Activated naive CD8-positive, alpha-beta T cell treated with anti-CD3 and anti-CD28 coated beads, Interleukin-2, amount 10 ng/mL, durations not matched to agents 7 days and 5 days (primary cell): ENCODE results near the gene ZNF506. TPM values are rescaled to one million over a fixed set of nuclear protein-coding genes. Genes with fewer than 3 reads are reported as not detected.
"Not testable (repeated sequence)": the region's sequence is repeated elsewhere in the genome, so short reads cannot be mapped to it uniquely, and the experiment has no call there.

Experiments
- ATAC-seq: fragments of 150-1000 bp; cut with Tn5 transposase; one replicate; pipeline ENCODE4 v1.10.0; 2021; ENCODE audit warnings: low read depth, moderate library complexity
- POLR2A ChIA-PET: fragments of 350-600 bp; sonication (Branson Sonifier 250); formaldehyde crosslinking; loops from one replicate; lab custom pipeline; 2021; ENCODE audit warnings: antibody characterized with exemption; lab: Charles Lee
- DNase-seq: peaks from one replicate; pipeline ENCODE4 v3.0.0; 2021
- H3K27ac Mint-ChIP-seq: one replicate; pipeline ENCODE4 v1.8.0; 2022; ENCODE audit warnings: mild to moderate bottlenecking, mixed read lengths
- H3K27me3 Mint-ChIP-seq: one replicate; pipeline ENCODE4 v1.8.0; 2022; ENCODE audit warnings: mild to moderate bottlenecking, moderate library complexity, mixed read lengths
- H3K36me3 Mint-ChIP-seq: one replicate; pipeline ENCODE4 v1.8.0; 2021; ENCODE audit warnings: mild to moderate bottlenecking, mixed read lengths
- H3K4me1 Mint-ChIP-seq: one replicate; pipeline ENCODE4 v1.8.0; 2021; ENCODE audit warnings: mixed read lengths
- H3K4me3 Mint-ChIP-seq: one replicate; pipeline ENCODE4 v1.8.0; 2022; ENCODE audit warnings: mild to moderate bottlenecking, moderate library complexity, mixed read lengths
- H3K9me3 Mint-ChIP-seq: one replicate; pipeline ENCODE4 v1.8.0; 2021; ENCODE audit warnings: mixed read lengths
- total RNA-seq, 2 experiments: library from RNA; stranded (reverse); gene quantifications; one replicate each; pipeline ENCODE4 v1.2.3, GENCODE V29; 2021

ZNF506 gene
- 10 to 100 TPM; 39.4 to 41.5 TPM for total RNA-seq

- H3K9me3 Mint-ChIP-seq: peaks cover 30% of the 10 kb centered on the region
- H3K27me3 Mint-ChIP-seq: no peaks in the 10 kb centered on the region
- H3K27ac Mint-ChIP-seq: peak within 1 kb of the TSS; percentile 99
- peak within 1 kb of the TSS; percentile 98 for H3K4me3 Mint-ChIP-seq
- POLR2A ChIA-PET: interaction anchor here (0.5 to 4.1 kb wide), 32 partner anchors 9 to 840 kb away, joined by 3 to 87 read pairs (median 4); partner anchors contain the start of genes ATP13A1, ZNF101, ZNF14 and ZNF253
- peaks cover 15% of the 10 kb centered on the region for H3K4me1 Mint-ChIP-seq
- ATAC-seq (peak; percentile 95), DNase-seq (peak; percentile 91)
- peaks cover 53% of the 10 kb centered on the region for H3K36me3 Mint-ChIP-seq
These were observed at the start of gene ZNF506 for GRCh38 chr19:19821366-19821951. ZNF506 (minus strand) TSS chr19:19821750; CDS start chr19:19821603, 147 bp downstream.

GRCh38 chr19:19870086-19870485, 48.5 kb upstream of the ZNF506 start:
- Mint-ChIP-seq H3K9me3 (peaks cover 10% of the 10 kb centered on the region), H3K36me3 (peaks cover 53% of the 10 kb centered on the region), H3K4me1 (peaks cover 18% of the 10 kb centered on the region)
- not testable (repeated sequence) for H3K4me3 Mint-ChIP-seq, ATAC-seq, H3K27ac Mint-ChIP-seq, H3K27me3 Mint-ChIP-seq, DNase-seq
- POLR2A ChIA-PET: interaction anchor here (1.6 to 2.2 kb wide), 2 partner anchors 31 to 49 kb away, joined by 4 to 10 read pairs; partner anchors contain the start of genes ZNF506 and ZNF93

GRCh38 chr19:19866611-19867248, 45.2 kb upstream of the ZNF506 start:
- Mint-ChIP-seq H3K36me3 (peaks cover 28% of the 10 kb centered on the region), H3K4me3 (peak overlapping the region; percentile 97), H3K27ac (peak overlapping the region; percentile 98), H3K4me1 (peaks cover 16% of the 10 kb centered on the region), H3K27me3 (no peaks in the 10 kb centered on the region), H3K9me3 (peaks cover 9% of the 10 kb centered on the region)
- POLR2A ChIA-PET: interaction anchor here (0.7 to 4.6 kb wide), 16 partner anchors 16 to 1985 kb away, joined by 3 to 87 read pairs (median 8); partner anchors contain the start of genes ATP13A1, ZNF101, ZNF14 and ZNF431
- ATAC-seq (peak; percentile 13), DNase-seq (peak; percentile 63)

- Mint-ChIP-seq H3K27ac (peak within 1 kb of the TSS; percentile 98), H3K27me3 (no peaks in the 10 kb centered on the region), H3K4me3 (peak within 1 kb of the TSS; percentile 97), H3K36me3 (peaks cover 24% of the 10 kb centered on the region), H3K9me3 (peaks cover 10% of the 10 kb centered on the region), H3K4me1 (peaks cover 14% of the 10 kb centered on the region)
- ATAC-seq (peak; percentile 93), DNase-seq (peak; percentile 91)
- POLR2A ChIA-PET: interaction anchor here (0.5 to 4.6 kb wide), 34 partner anchors 10 to 1493 kb away, joined by 3 to 87 read pairs (median 4); partner anchors contain the start of genes ATP13A1, NDUFA13, TSSK6 and ZNF101
These were observed 44.4 kb upstream of the ZNF506 start, which contains the start of gene ZNF253 for GRCh38 chr19:19865750-19866610. ZNF253 (plus strand) TSS chr19:19865882; CDS start chr19:19865997, 115 bp downstream.

- POLR2A ChIA-PET: interaction anchor here (0.8 to 2.4 kb wide), 4 partner anchors 9 to 482 kb away, joined by 3 to 13 read pairs (median 6); partner anchors contain the start of genes ZNF506 and ZNF93
- no peaks in the 10 kb centered on the region for H3K27me3 Mint-ChIP-seq
- peaks cover 34% of the 10 kb centered on the region for H3K36me3 Mint-ChIP-seq
These were observed 39.3 kb upstream of the ZNF506 start for GRCh38 chr19:19860756-19861390.

GRCh38 chr19:19858751-19859150, 37.2 kb upstream of the ZNF506 start:
- H3K27me3 Mint-ChIP-seq: no peaks in the 10 kb centered on the region
- no peak overlapping the region for H3K4me3 Mint-ChIP-seq
- peaks cover 33% of the 10 kb centered on the region for H3K9me3 Mint-ChIP-seq
- no peak for DNase-seq
- POLR2A ChIA-PET: no interaction called here
- ATAC-seq: no peak
- peaks cover 7% of the 10 kb centered on the region for H3K4me1 Mint-ChIP-seq
- no peak overlapping the region for H3K27ac Mint-ChIP-seq
- peaks cover 47% of the 10 kb centered on the region for H3K36me3 Mint-ChIP-seq

More at GRCh38 chr19:19860756-19861390, 39.3 kb upstream of the ZNF506 start:
- Mint-ChIP-seq H3K4me1 (peaks cover 8% of the 10 kb centered on the region), H3K9me3 (peaks cover 27% of the 10 kb centered on the region), H3K4me3 (peak overlapping the region; percentile 77), H3K27ac (peak overlapping the region; percentile 72)
- DNase-seq (peak; percentile 48), ATAC-seq (peak; percentile 44)

- Mint-ChIP-seq H3K36me3 (peaks cover 20% of the 10 kb centered on the region), H3K9me3 (peaks cover 16% of the 10 kb centered on the region)
- DNase-seq, H3K27ac Mint-ChIP-seq, H3K27me3 Mint-ChIP-seq, H3K4me3 Mint-ChIP-seq, H3K4me1 Mint-ChIP-seq, ATAC-seq: not testable (repeated sequence)
- POLR2A ChIA-PET: interaction anchor here (0.7 to 0.8 kb wide), 2 partner anchors 9 to 50 kb away, joined by 3 to 4 read pairs; no protein-coding TSS in a partner anchor
These were observed 30.2 kb upstream of the ZNF506 start for GRCh38 chr19:19851740-19852139.

GRCh38 chr19:19849056-19849455, 27.5 kb upstream of the ZNF506 start:
- POLR2A ChIA-PET: no interaction called here
- H3K9me3 Mint-ChIP-seq: peaks cover 15% of the 10 kb centered on the region
- H3K27ac Mint-ChIP-seq: no peak overlapping the region
- no peaks in the 10 kb centered on the region for H3K27me3 Mint-ChIP-seq
- DNase-seq (no peak), ATAC-seq (no peak)
- no peaks in the 10 kb centered on the region for H3K4me1 Mint-ChIP-seq
- H3K36me3 Mint-ChIP-seq: peaks cover 11% of the 10 kb centered on the region
- H3K4me3 Mint-ChIP-seq: no peak overlapping the region

GRCh38 chr19:19847781-19848180, 26.2 kb upstream of the ZNF506 start:
- POLR2A ChIA-PET: interaction anchor here (1.6 kb wide), 1 partner anchor 26 kb away, joined by 4 read pairs; the partner anchor contains the start of gene ZNF506
- Mint-ChIP-seq H3K4me3 (no peak overlapping the region), H3K27me3 (no peaks in the 10 kb centered on the region), H3K4me1 (no peaks in the 10 kb centered on the region), H3K9me3 (peaks cover 17% of the 10 kb centered on the region), H3K27ac (no peak overlapping the region), H3K36me3 (peaks cover 15% of the 10 kb centered on the region)
- DNase-seq (no peak), ATAC-seq (no peak)

- Mint-ChIP-seq H3K4me1 (no peaks in the 10 kb centered on the region), H3K27ac (no peak overlapping the region), H3K4me3 (no peak overlapping the region), H3K27me3 (no peaks in the 10 kb centered on the region), H3K36me3 (peaks cover 3% of the 10 kb centered on the region), H3K9me3 (peaks cover 26% of the 10 kb centered on the region)
- no peak for DNase-seq
- POLR2A ChIA-PET: interaction anchor here (1.0 kb wide), 1 partner anchor 30 kb away, joined by 3 read pairs; the partner anchor contains the start of gene ZNF253
- no peak for ATAC-seq
These were observed 14.0 kb upstream of the ZNF506 start for GRCh38 chr19:19835560-19836038.

GRCh38 chr19:19826875-19827274, 5.3 kb upstream of the ZNF506 start:
- ATAC-seq (no peak), DNase-seq (no peak)
- Mint-ChIP-seq H3K27ac (no peak overlapping the region), H3K4me3 (no peak overlapping the region), H3K9me3 (peaks cover 50% of the 10 kb centered on the region), H3K4me1 (peaks cover 1% of the 10 kb centered on the region), H3K36me3 (peaks cover 17% of the 10 kb centered on the region), H3K27me3 (no peaks in the 10 kb centered on the region)
- POLR2A ChIA-PET: no interaction called here

GRCh38 chr19:19823916-19824315, 2.4 kb upstream of the ZNF506 start:
- Mint-ChIP-seq H3K4me1 (peaks cover 7% of the 10 kb centered on the region), H3K36me3 (peaks cover 36% of the 10 kb centered on the region), H3K27ac (no peak overlapping the region), H3K27me3 (no peaks in the 10 kb centered on the region), H3K4me3 (no peak overlapping the region), H3K9me3 (peaks cover 38% of the 10 kb centered on the region)
- ATAC-seq (no peak), DNase-seq (no peak)
- POLR2A ChIA-PET: no interaction called here
